MM.1S (cell line): ENCODE results near the gene TGFBR3.

Experiments used
- DNase-seq: peaks from one replicate; pipeline ENCODE4 v3.0.0-alpha.2; 2015
- H2AFZ ChIP-seq: fragments of 300-600 bp; sonication (generic); 2 replicates; pipeline ENCODE4 v1.6.0; 2016; ENCODE audit warnings: antibody characterized with exemption, low read length
- H3F3A ChIP-seq: fragments of 300-600 bp; sonication (generic); 2 replicates; pipeline ENCODE4 v1.6.1; 2016; ENCODE audit warnings: mild to moderate bottlenecking, antibody characterized with exemption, low read length, moderate library complexity, mixed read lengths; ENCODE audit not compliant: insufficient read depth
- H3K27ac ChIP-seq: fragments of 300-600 bp; sonication (generic); 2 replicates; pipeline ENCODE4 v1.5.1; 2016; ENCODE audit warnings: mild to moderate bottlenecking, low read length
- H3K27me3 ChIP-seq: fragments of 300-600 bp; sonication (generic); replicated peaks from 2 replicates; pipeline ENCODE4 v1.6.0; 2016; ENCODE audit warnings: low read length; ENCODE audit not compliant: insufficient read depth
- H3K36me3 ChIP-seq: fragments of 300-600 bp; sonication (generic); replicated peaks from 2 replicates; pipeline ENCODE4 v1.6.1; 2016; ENCODE audit warnings: mild to moderate bottlenecking, low read length, mixed read lengths; ENCODE audit not compliant: insufficient read depth
- H3K4me1 ChIP-seq: fragments of 300-600 bp; sonication (generic); 2 replicates; pipeline ENCODE4 v1.6.1; 2016; ENCODE audit warnings: low read length, mixed read lengths
- H3K4me2 ChIP-seq: fragments of 300-600 bp; sonication (generic); 2 replicates; pipeline ENCODE4 v1.6.0; 2016; ENCODE audit warnings: low read depth, low read length
- H3K4me3 ChIP-seq: fragments of 300-600 bp; sonication (generic); 2 replicates; pipeline ENCODE4 v1.5.1; 2016; ENCODE audit warnings: low read length, mixed read lengths
- H3K79me2 ChIP-seq: fragments of 300-600 bp; sonication (generic); 2 replicates; pipeline ENCODE4 v1.6.1; 2016; ENCODE audit warnings: mixed run types, low read length, mixed read lengths
- H3K9ac ChIP-seq: fragments of 300-600 bp; sonication (generic); 2 replicates; pipeline ENCODE4 v1.6.1; 2016; ENCODE audit warnings: low read length, mixed read lengths
- H3K9me2 ChIP-seq: fragments of 300-600 bp; sonication (generic); replicated peaks from 2 replicates; pipeline ENCODE4 v1.6.1; 2016; ENCODE audit warnings: mild to moderate bottlenecking, low read length, mixed read lengths; ENCODE audit not compliant: insufficient read depth
- H3K9me3 ChIP-seq: fragments of 300-600 bp; sonication (generic); replicated peaks from 2 replicates; pipeline ENCODE4 v1.6.1; 2016; ENCODE audit warnings: mild to moderate bottlenecking, low read length, mixed read lengths; ENCODE audit not compliant: insufficient read depth
- H4K20me1 ChIP-seq: fragments of 300-600 bp; sonication (generic); 2 replicates; pipeline ENCODE4 v1.6.1; 2016; ENCODE audit warnings: mild to moderate bottlenecking, low read length, moderate library complexity, mixed read lengths; ENCODE audit not compliant: insufficient read depth
- CTCF ChIP-seq: fragments of 300-600 bp; sonication (generic); IDR thresholded peaks from 2 replicates; pipeline ENCODE4 v1.5.1; 2016; ENCODE audit warnings: antibody characterized with exemption, low read length, mixed read lengths
- EZH2 ChIP-seq: fragments of 300-600 bp; sonication (generic); optimal IDR thresholded peaks from 2 replicates; pipeline ENCODE3; 2017; ENCODE audit warnings: low read depth, mild to moderate bottlenecking, antibody characterized with exemption, low read length, mixed read lengths
- EZH2phosphoT487 ChIP-seq: fragments of 300-600 bp; sonication (generic); IDR thresholded peaks from 2 replicates; pipeline ENCODE4 v1.6.1; 2018; ENCODE audit warnings: antibody characterized with exemption, low read length

Gene TGFBR3

GRCh38 chr1:91876040-91876470, 9.9 kb downstream of the TGFBR3 start:
- no peaks in the 10 kb centered on the region for H3K79me2 ChIP-seq
- H3K9me2 ChIP-seq, result no peaks in the 10 kb centered on the region
- no peak overlapping the region for H3K9ac ChIP-seq
- no peak for DNase-seq
- H4K20me1 ChIP-seq, result no peaks in the 10 kb centered on the region
- H3K9me3 ChIP-seq, result no peaks in the 10 kb centered on the region
- no peak overlapping the region for H3K4me2 ChIP-seq
- H3F3A ChIP-seq, result no peaks in the 10 kb centered on the region
- H3K36me3 ChIP-seq, result no peaks in the 10 kb centered on the region
- no peak for TF ChIP-seq EZH2
- no peak for TF ChIP-seq EZH2phosphoT487
- TF ChIP-seq CTCF, result no peak
- no peak overlapping the region for H3K27ac ChIP-seq
- H3K4me3 ChIP-seq, result no peak overlapping the region
- no peaks in the 10 kb centered on the region; the same call in 1 of the 2 replicates for H3K4me1 ChIP-seq
- H2AFZ ChIP-seq, result no peak overlapping the region
- no peaks in the 10 kb centered on the region for H3K27me3 ChIP-seq

- Histone ChIP-seq H4K20me1 (no peaks in the 10 kb centered on the region), H3K4me2 (no peak overlapping the region), H3K4me3 (no peak overlapping the region), H3K9ac (no peak overlapping the region), H3K27ac (no peak overlapping the region), H3K9me3 (no peaks in the 10 kb centered on the region), H3K79me2 (no peaks in the 10 kb centered on the region), H3F3A (no peaks in the 10 kb centered on the region), H3K36me3 (no peaks in the 10 kb centered on the region), H3K9me2 (no peaks in the 10 kb centered on the region), H3K4me1 (no peaks in the 10 kb centered on the region; the same call in 1 of the 2 replicates), H2AFZ (no peak overlapping the region), H3K27me3 (no peaks in the 10 kb centered on the region)
- TF ChIP-seq EZH2 (no peak), EZH2phosphoT487 (no peak), CTCF (no peak)
- no peak for DNase-seq
Observed at GRCh38 chr1:91874167-91874566, 11.8 kb downstream of the TGFBR3 start.

GRCh38 chr1:91872559-91873081, 13.3 kb downstream of the TGFBR3 start:
- Histone ChIP-seq H3K27ac (no peak overlapping the region), H3K27me3 (no peaks in the 10 kb centered on the region), H3K9me2 (no peaks in the 10 kb centered on the region), H3K9me3 (no peaks in the 10 kb centered on the region), H3K36me3 (no peaks in the 10 kb centered on the region), H4K20me1 (no peaks in the 10 kb centered on the region), H3K4me1 (no peaks in the 10 kb centered on the region; the same call in 1 of the 2 replicates), H2AFZ (no peak overlapping the region), H3K4me3 (no peak overlapping the region), H3K4me2 (no peak overlapping the region), H3K9ac (no peak overlapping the region), H3F3A (no peaks in the 10 kb centered on the region), H3K79me2 (no peaks in the 10 kb centered on the region)
- TF ChIP-seq CTCF (no peak), EZH2 (no peak), EZH2phosphoT487 (no peak)
- no peak for DNase-seq
